ENCODE results near the gene GABRB3. TPM values are rescaled to one million over a fixed set of nuclear protein-coding genes. Genes with fewer than 3 reads are reported as not detected.

The GABRB3 gene
- total RNA-seq, 4 donors from 2014 or later: 1.2 to 3.9 (median 2.1) TPM; not detected in 1

- 44 to 59% methylated on average over 3 to 5 of the region's 5 CpGs for WGBS, 2 donors
- TF ChIP-seq EP300 (IDR thresholded peaks at IDR 0.05) (no peak), CTCF (IDR thresholded peaks at IDR 0.05) (no peak), POLR2A (IDR thresholded peaks at IDR 0.05) (no peak)
- DNase-seq (ENCODE audit: low spot score in 2 of 2): no peak
Measured at GRCh38 chr15:26682598-26683164, 90.2 kb downstream of the GABRB3 start.

GRCh38 chr15:26679927-26680326, 92.9 kb downstream of the GABRB3 start:
- DNase-seq (ENCODE audit: low spot score in 2 of 2): no peak
- no peaks in the 10 kb centered on the region for H3K36me3 ChIP-seq
- 95 to 96% methylated on average over 3 of the region's 3 CpGs for WGBS, 2 donors
- TF ChIP-seq EP300 (IDR thresholded peaks at IDR 0.05): no peak
- no peak for TF ChIP-seq CTCF (IDR thresholded peaks at IDR 0.05)
- no peak for TF ChIP-seq POLR2A (IDR thresholded peaks at IDR 0.05)
- H3K27me3 ChIP-seq: no peaks in the 10 kb centered on the region
- H3K4me1 ChIP-seq: no peaks in the 10 kb centered on the region
- no peaks in the 10 kb centered on the region for H3K9me3 ChIP-seq
- H3K4me3 ChIP-seq: no peak overlapping the region
- no peak overlapping the region for H3K27ac ChIP-seq

More at GRCh38 chr15:26682598-26683164, 90.2 kb downstream of the GABRB3 start:
- Histone ChIP-seq H3K4me3 (no peak overlapping the region), H3K27ac (no peak overlapping the region), H3K36me3 (no peaks in the 10 kb centered on the region), H3K9me3 (no peaks in the 10 kb centered on the region), H3K27me3 (no peaks in the 10 kb centered on the region), H3K4me1 (no peaks in the 10 kb centered on the region)

GRCh38 chr15:26676115-26676514, 96.8 kb downstream of the GABRB3 start:
- Histone ChIP-seq H3K4me1 (no peaks in the 10 kb centered on the region), H3K4me3 (no peak overlapping the region), H3K36me3 (no peaks in the 10 kb centered on the region), H3K27me3 (no peaks in the 10 kb centered on the region), H3K9me3 (no peaks in the 10 kb centered on the region), H3K27ac (no peak overlapping the region)
- WGBS, 2 donors: 76 to 80% methylated on average over 3 of the region's 3 CpGs
- TF ChIP-seq CTCF (IDR thresholded peaks at IDR 0.05) (no peak), EP300 (IDR thresholded peaks at IDR 0.05) (no peak), POLR2A (IDR thresholded peaks at IDR 0.05) (no peak)
- DNase-seq (ENCODE audit: low spot score in 2 of 2): no peak

- no peak overlapping the region for H3K27ac ChIP-seq
- WGBS, 2 donors: 61 to 65% methylated on average over 4 of the region's 4 CpGs
- DNase-seq (ENCODE audit: low spot score in 2 of 2): no peak
- no peaks in the 10 kb centered on the region for H3K9me3 ChIP-seq
- TF ChIP-seq EP300 (IDR thresholded peaks at IDR 0.05) (no peak), CTCF (IDR thresholded peaks at IDR 0.05) (no peak), POLR2A (IDR thresholded peaks at IDR 0.05) (no peak)
- H3K4me1 ChIP-seq: no peaks in the 10 kb centered on the region
- no peak overlapping the region for H3K4me3 ChIP-seq
- H3K36me3 ChIP-seq: no peaks in the 10 kb centered on the region
- H3K27me3 ChIP-seq: no peaks in the 10 kb centered on the region
Measured at GRCh38 chr15:26674467-26674866, 98.4 kb downstream of the GABRB3 start.

- Histone ChIP-seq H3K4me3 (no peak overlapping the region), H3K4me1 (no peaks in the 10 kb centered on the region), H3K27ac (no peak overlapping the region), H3K27me3 (no peaks in the 10 kb centered on the region), H3K9me3 (no peaks in the 10 kb centered on the region), H3K36me3 (no peaks in the 10 kb centered on the region)
- WGBS, 2 donors: 77% methylated on average over 5 of the region's 5 CpGs
- no peak for TF ChIP-seq EP300 (IDR thresholded peaks at IDR 0.05)
- TF ChIP-seq CTCF (IDR thresholded peaks at IDR 0.05): no peak
- TF ChIP-seq POLR2A (IDR thresholded peaks at IDR 0.05): no peak
- DNase-seq (ENCODE audit: low spot score in 2 of 2): no peak
Measured at GRCh38 chr15:26673445-26673844, 99.4 kb downstream of the GABRB3 start.

Data from tibial nerve (tissue), 4 donors.